ENCODE data around the gene CSNK1G1. TPM values are rescaled to one million over a fixed set of nuclear protein-coding genes. Genes with fewer than 3 reads are reported as not detected.
A peak's percentile ranks its signal among the peaks of the same experiment; 100 is the strongest.

CSNK1G1 gene
- total RNA-seq, 1 donor from 2014 or later: 6.2 TPM

DNA sequence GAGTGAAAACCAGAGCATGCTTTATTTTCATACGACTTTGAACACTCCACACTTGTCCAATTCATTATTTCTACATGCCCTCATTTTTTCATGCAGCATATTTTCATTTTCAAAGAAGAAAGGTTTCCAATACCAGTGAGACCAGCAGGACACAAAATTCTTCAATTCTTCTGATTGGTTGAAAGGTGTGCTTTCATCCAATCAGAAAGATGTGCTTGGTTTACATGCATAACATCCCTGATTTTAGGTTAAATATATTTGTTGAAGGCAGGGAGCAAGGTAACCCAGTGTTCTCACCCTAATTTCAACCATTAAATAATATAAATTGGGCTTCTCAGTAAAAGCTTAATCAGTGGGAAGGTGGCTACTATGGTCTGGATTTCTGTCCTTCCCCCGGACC is 145.6 kb downstream of the CSNK1G1 start:
- DNase-seq (ENCODE audit: low spot score): no peak
- no peak for ATAC-seq

- ATAC-seq (peak; percentile 44), DNase-seq (ENCODE audit: low spot score) (no peak)
Measured at GRCh38 chr15:64209680-64210334, 146.2 kb downstream of the CSNK1G1 start.

- ATAC-seq: no peak
- no peak for DNase-seq (ENCODE audit: low spot score)
Measured at GRCh38 chr15:64205202-64205601, 150.8 kb downstream of the CSNK1G1 start.

GRCh38 chr15:64197425-64197824 is 158.5 kb downstream of the CSNK1G1 start:
- DNase-seq (ENCODE audit: low spot score) (no peak), ATAC-seq (no peak)

GRCh38 chr15:64193971-64194370 is 162.0 kb downstream of the CSNK1G1 start:
- ATAC-seq: no peak
- DNase-seq (ENCODE audit: low spot score): no peak

GRCh38 chr15:64191971-64192830 is 163.8 kb downstream of the CSNK1G1 start:
- ATAC-seq (no peak), DNase-seq (ENCODE audit: low spot score) (no peak)

DNA sequence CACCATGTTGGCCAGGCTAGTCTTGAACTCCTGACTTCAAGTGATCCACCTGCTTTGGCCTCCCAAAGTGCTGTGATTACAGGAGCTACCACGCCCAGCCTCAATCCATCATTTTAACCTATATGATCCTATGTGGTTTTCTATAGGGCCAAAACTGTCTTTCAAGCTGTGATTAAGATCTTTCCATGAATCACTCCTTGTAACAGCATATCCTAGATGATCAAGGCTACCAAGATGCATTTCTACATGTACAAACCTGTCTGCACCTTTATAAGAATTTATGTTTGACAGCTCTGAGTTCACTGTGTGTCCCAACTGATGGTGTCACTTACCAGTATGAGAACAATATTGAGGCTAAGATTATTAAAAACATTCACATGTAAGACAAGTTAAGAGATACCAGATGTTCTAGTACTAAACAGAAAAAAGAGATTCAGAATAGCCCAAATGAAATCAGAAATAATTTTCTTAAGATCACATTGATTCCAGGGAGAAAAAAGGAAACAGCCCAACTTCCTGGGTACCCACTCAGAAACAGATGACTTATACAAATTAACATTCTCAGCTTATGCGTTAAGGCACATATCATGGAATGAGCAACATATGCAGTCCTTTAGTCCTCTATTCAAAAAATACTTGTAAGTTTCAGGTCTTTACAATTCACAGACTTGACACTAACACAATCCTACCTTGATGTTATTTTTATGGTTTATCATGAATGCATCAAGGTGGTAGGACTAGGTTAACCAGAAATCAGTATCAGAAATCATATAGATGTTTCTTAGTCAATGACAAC is 168.4 kb downstream of the CSNK1G1 start:
- no peak for ATAC-seq
- no peak for DNase-seq (ENCODE audit: low spot score)

- DNase-seq (ENCODE audit: low spot score): no peak
- ATAC-seq: no peak
Measured at GRCh38 chr15:64185146-64185911, 170.6 kb downstream of the CSNK1G1 start.

DNA sequence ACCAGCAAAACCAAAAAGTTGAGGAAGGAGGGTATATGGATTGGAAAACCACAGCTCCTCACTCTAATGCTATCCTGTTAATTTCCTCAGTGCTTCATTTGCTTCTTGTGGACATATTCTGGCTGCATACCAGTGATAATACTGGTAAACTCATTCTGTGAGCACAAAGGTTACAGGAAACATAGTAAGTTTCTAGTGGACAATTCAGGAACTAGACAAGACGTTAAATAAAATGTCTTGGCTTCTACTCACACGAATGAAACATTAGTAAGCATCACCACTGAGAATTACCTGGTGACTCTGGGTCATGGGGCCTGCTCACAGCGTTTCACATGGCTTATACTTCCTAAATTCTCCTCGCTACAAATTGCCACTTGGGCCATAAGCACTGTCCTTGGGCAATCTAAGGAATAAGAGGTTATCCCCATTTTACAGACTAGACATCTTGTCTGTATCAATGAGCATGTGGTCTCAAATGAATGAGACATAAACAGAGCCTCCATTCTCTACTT is 173.1 kb downstream of the CSNK1G1 start:
- ATAC-seq (no peak), DNase-seq (ENCODE audit: low spot score) (no peak)

DNA sequence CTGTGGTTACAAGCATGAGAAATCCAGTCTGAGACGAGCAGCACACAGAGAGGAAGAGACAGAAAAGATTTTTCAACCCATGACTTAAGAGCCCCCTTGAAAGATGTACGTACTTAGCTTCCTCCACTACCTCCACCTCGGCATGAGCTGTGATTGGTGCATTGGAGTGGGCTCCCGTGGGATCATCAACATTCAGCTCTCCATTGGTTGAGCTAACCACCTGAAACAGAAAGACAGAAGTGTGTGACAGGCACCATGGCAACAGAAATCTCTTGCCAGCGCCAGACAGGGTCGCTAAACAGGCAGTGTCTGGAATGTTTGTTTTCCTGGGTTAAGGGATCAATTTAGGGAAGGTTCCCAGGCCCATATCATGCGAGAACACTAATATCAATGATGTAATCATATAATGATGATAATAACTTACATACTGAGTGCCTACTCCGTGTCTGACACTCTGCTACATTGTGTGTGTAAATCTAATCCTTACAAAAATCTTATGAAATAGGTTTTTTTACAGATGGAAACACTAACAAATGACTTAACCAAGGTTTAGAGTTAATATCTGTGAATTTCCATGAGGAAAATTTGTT is 175.6 kb downstream of the CSNK1G1 start:
- DNase-seq (ENCODE audit: low spot score): no peak
- no peak for ATAC-seq

- DNase-seq (ENCODE audit: low spot score) (no peak), ATAC-seq (no peak)
Measured at GRCh38 chr15:64166102-64166890, 189.7 kb downstream of the CSNK1G1 start.

DNA sequence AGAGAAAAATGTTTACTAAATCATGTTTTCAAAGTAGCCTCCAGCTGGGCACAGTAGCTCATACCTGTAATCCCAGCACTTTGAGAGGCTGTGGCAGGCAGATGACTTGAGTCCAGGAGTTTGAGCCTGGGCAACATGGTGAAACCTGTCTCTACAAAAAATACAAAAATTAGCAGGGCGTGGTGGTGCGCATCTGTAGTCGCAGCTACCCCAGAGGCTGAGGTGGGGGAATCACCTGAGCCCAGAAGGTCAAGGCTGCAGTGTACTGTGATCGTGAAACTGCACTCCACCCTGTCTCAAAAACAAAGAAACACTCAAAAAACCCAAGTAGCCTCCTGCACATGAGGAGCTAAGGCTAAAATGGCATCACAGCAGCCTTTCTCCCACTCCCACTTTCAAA is 191.5 kb downstream of the CSNK1G1 start:
- no peak for DNase-seq (ENCODE audit: low spot score)

GRCh38 chr15:64163659-64164362 is 192.2 kb downstream of the CSNK1G1 start:
- ATAC-seq: peak; percentile 38
- no peak for DNase-seq (ENCODE audit: low spot score)

More for the DNA sequence above, 191.5 kb downstream of the CSNK1G1 start:
- no peak for ATAC-seq

GRCh38 chr15:64162869-64163658 is 192.9 kb downstream of the CSNK1G1 start, which contains the start of gene PPIB:
PPIB (minus strand) TSS chr15:64163022; CDS start chr15:64162986, 36 bp downstream.
- DNase-seq (ENCODE audit: low spot score): peak; percentile 99
- peak; percentile 89 for ATAC-seq

GRCh38 chr15:64162478-64162868 is 193.5 kb downstream of the CSNK1G1 start:
- ATAC-seq: peak; percentile 38
- no peak for DNase-seq (ENCODE audit: low spot score)

DNA sequence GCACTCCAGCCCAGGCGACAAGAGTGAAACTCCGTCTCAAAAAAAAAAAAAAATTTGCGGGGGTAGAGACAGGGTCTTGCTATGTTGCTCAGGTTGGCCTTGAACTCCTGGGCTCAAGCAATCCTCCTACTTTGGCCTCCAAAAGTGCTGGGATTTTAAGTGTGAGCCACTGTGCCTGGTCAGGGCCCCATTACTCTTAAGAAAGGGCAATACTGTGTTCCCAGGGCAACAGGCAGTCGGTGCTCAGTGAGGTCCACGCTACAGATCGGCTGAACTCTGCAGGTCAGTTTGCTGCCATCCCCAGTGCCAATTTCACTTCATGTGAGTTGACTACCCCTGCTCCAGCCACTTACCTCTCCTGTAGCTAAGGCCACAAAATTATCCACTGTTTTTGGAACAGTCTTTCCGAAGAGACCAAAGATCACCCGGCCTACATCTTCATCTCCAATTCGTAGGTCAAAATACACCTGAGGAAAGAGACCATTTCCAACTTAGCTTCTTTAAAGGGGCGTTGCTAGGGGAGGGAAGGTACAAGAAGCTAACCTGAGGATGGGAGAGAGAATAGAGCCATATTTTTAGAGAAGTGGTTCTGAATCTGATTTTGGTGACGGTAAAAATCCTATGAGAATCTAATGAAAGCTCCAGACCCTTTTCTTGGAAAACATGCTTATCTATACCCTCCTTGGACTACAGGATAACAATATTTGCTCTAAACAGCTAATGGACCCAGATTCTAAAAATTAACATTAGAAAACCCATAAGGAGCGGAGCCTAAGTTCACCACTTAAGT is 194.1 kb downstream of the CSNK1G1 start:
- no peak for DNase-seq (ENCODE audit: low spot score)
- no peak for ATAC-seq
